Retinal pigment epithelial cell (primary cell): ENCODE data around the gene MZB1.

Source experiments
- DNase-seq: peaks from one replicate; pipeline ENCODE4 v3.0.0-alpha.2; 2010; ENCODE audit warnings: low read depth
- H3K4me3 ChIP-seq: 2 replicates; pipeline ENCODE4 v1.5.1; 2011; ENCODE audit warnings: mild to moderate bottlenecking, low read length, control low read depth, moderate library complexity
- TF ChIP-seq, protein P1 (sequence below): conservative IDR thresholded peaks from 2 replicates; pipeline ENCODE4 v1.5.1; 2011; ENCODE audit warnings: low read depth, low read length, control low read depth, inconsistent platforms

Gene MZB1, protein sequence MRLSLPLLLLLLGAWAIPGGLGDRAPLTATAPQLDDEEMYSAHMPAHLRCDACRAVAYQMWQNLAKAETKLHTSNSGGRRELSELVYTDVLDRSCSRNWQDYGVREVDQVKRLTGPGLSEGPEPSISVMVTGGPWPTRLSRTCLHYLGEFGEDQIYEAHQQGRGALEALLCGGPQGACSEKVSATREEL

DNA sequence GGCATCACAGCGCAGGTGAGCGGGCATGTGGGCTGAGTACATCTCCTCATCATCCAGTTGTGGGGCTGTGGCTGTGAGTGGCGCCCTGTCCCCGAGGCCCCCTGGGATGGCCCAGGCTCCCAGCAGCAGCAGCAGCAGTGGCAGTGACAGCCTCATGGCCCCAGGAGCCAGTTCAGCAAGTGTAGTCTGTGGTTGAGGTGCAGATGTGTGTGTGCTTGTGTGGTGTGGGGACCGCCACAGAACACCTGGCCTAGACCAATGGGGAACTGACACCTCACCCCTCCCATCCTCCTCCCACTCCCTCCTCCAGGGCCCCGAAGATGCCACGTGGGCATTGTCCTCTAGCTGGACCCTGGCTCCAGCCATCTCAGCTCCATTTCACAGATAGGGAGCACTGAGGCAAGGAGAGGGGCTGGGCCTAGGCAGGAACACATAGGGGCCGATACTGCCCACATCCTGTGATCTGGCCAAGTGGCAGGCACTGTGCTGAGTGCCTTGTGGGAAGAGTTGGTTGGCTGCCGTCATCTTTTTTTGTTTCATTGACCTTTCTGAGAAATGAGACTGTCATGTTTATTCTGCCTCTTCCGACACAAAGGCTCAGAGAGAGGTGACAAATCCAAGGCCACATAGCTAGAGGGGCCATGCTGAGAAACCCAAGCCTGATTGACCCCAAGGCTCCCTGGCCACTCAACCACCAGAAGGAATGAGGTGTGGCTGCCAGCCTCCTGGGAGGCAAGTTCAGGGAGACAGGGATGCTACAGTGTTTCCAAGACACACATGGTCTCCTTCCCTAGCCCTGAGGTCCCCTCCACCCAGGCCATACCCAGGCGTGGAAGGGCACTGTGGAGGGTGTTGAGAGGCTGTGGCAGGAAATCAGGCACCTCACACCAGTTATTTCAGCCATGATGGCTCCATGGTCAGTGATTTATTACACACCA is at the start of gene MZB1:
Gene MZB1 (minus strand): TSS at position 213 of the 938 bp plus-strand sequence. CDS start 57 bp downstream, at position 156.
- H3K4me3 ChIP-seq: no peak within 1 kb of the TSS
- TF ChIP-seq, protein P1, sequence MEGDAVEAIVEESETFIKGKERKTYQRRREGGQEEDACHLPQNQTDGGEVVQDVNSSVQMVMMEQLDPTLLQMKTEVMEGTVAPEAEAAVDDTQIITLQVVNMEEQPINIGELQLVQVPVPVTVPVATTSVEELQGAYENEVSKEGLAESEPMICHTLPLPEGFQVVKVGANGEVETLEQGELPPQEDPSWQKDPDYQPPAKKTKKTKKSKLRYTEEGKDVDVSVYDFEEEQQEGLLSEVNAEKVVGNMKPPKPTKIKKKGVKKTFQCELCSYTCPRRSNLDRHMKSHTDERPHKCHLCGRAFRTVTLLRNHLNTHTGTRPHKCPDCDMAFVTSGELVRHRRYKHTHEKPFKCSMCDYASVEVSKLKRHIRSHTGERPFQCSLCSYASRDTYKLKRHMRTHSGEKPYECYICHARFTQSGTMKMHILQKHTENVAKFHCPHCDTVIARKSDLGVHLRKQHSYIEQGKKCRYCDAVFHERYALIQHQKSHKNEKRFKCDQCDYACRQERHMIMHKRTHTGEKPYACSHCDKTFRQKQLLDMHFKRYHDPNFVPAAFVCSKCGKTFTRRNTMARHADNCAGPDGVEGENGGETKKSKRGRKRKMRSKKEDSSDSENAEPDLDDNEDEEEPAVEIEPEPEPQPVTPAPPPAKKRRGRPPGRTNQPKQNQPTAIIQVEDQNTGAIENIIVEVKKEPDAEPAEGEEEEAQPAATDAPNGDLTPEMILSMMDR: no peak
- DNase-seq: no peak

DNA sequence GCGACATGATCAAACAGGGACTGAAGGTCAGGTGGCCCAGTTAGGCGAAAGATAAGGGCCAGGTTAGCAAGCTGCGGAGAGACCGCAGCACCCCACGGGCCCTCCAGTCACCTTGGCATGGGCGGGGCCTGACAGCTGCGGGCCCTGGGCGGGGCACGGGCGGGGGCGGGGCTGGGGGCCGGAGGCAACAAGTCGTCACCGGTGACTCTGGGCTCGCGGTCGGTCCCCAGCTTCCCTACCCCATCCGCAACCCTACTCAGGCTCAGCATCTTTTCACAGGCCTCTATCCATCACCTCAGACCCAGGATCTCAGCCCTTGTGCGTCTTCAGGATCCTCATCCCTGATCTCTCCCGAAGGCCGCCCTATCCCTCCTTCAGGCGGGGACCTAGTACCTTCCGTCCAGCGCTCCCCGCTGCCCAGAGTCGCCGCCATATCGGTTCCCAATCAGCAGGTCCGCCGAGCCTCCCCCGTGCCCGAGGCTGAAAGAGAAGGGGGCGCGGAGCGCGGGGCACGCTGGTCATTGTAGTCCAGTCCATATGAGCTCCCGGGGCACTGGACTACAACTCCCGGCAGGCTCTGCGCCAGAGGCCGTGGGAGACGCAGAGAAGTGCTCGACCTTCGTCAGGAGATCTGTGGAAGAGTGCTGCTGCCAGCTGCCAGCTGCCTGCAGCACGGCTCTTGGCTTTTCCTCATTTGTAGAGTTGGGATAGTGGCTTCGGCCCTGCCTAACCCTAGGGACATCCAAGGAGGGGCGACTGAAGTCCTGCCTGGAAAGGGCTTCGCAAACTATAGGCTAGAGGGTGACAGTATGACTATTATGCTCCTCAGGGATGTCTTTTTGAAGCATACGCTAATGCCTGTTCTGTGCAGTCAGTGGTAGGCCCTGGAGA is 49.5 kb upstream of the MZB1 start, which contains the start of gene DNAJC18:
Gene DNAJC18 (minus strand): TSS at position 513 of the 891 bp plus-strand sequence. CDS start 80 bp downstream, at position 433.
- no peak for DNase-seq
- peak within 1 kb of the TSS; percentile 90 for H3K4me3 ChIP-seq
- TF ChIP-seq, protein P1: no peak

DNA sequence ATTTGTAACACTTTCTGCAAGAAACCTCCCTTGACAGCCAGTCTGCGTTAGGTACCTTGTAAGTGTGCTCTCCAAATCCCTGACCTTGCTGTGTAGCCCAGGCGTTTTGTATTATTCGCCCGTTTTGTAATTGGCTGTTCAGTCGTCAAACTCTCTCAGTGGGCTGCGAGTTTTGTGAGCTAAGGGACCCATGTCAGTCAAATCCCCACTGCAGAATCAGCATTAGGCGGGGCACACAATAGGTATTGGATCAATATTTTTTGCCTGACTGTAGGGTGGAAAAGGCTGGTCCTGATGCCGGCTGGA is 48.9 kb upstream of the MZB1 start:
- peak overlapping the region; percentile 90 for H3K4me3 ChIP-seq
- TF ChIP-seq, protein P1: no peak

DNA sequence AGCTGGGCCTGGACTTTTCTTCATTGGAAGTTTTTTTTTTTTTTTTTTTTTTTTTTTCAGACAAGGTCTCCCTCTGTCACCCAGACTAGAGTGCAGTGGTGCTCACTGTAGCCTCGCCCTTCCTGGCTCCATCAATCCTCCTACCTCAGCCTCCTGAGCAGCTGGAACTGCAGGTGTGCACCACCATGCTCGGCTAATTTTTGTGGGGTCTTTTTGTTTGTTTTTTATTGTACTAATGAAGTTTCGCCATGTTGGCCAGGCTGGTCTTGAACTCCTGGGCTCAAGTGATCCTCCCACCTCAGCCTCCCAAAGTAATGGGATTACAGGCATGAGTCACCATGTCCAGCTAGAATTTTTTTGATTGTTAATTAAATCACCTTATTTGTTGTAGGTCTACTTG is 46.0 kb upstream of the MZB1 start:
- TF ChIP-seq, protein P1: no peak
- H3K4me3 ChIP-seq: no peak overlapping the region
- DNase-seq: no peak

More for the DNA sequence above, 48.9 kb upstream of the MZB1 start:
- DNase-seq: no peak

DNA sequence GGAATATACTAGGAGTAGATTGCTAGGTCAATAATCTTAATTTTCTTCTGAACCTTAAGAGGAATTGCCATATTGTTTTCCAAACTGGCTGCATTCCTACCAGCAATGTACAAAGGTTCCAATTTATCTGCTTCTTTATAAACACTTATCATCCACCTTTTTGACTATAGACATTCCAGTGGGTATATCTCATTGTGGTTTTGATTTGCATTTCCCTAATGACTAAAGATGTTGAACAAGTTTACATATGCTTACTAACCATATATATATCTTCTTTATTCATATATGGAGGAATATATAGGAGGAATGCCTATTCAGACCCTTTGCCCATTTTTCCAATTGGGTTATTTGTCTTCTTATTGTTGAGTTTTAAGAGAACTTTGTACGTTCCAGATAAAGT is 42.0 kb upstream of the MZB1 start:
- no peak for DNase-seq
- H3K4me3 ChIP-seq: no peak overlapping the region
- TF ChIP-seq, protein P1: no peak

DNA sequence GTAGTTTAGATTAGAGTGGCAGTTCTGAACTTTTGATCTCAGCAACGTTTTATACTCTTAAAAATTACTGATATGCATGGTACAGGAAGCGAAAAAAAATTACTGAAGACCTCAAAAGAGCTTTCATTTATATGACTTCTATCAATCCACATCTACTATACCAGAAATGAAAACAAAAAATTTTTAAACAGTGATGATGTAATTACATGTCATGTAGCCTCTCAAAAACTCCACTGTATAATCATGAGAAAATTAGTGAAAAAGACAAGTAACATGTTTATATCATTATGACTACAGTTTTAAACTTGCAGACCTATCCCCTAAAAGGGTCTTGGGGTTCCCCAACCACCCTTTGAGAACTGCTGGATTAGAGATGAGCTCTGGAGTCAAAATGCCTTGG is 40.3 kb upstream of the MZB1 start:
- no peak for DNase-seq
- no peak overlapping the region for H3K4me3 ChIP-seq
- TF ChIP-seq, protein P1: no peak
